Uterus (tissue), 4 donors: ENCODE results near the gene JMJD6. TPM values are rescaled to one million over a fixed set of nuclear protein-coding genes. Genes with fewer than 3 reads are reported as not detected.

Experiments used
- microRNA counts, 2 donors: library from miRNA; unstranded; fragments of <30 nt; microRNA quantifications; one replicate each; lab custom pipeline; 2016 to 2017
- microRNA-seq: library from miRNA; unstranded; fragments of <30 nt; microRNA quantifications from one replicate; pipeline ENCODE4, GENCODE V29; 2016; ENCODE audit warnings: borderline microRNAs expressed, borderline replicate concordance
- small RNA-seq: library from RNA; depleted of rRNA; stranded (forward); fragments of <200 nt; gene quantifications from one replicate; pipeline ENCODE3, GENCODE V24; 2016
- total RNA-seq, 4 donors: library from RNA; depleted of rRNA in 3 of 4; stranded (reverse); fragments of >200 nt in 3 of 4; gene quantifications; one replicate each; pipeline versions ENCODE4 v1.1.0 to v1.2.4, GENCODE V29; 2014 to 2023
- donor health status: DM: yes; HTN: yes; CAD: no.

JMJD6 gene
- total RNA-seq, 4 donors from 2014 or later: 5.9 to 40.8 (median 21.2) TPM

MicroRNAs encoded within 50 kb of the gene (microRNA counts, 767-probe panel; counts per million panel counts)
- microRNA hsa-miR-636 (lab: Ali Mortazavi, UCI): 0 counts per million in 2 donors

Small RNAs within 50 kb of the gene (microRNA-seq; reads per million reads assigned to microRNA genes)
- gene MIR636: not detected

Small RNAs within 50 kb of the gene (small RNA-seq; reads per million reads assigned to genes)
- gene AC005837.3: not detected
- gene RF02271: not detected
- not detected for gene RNU6-97P
- gene RNY4P36: not detected

Other genes with a start within 250 kb of the JMJD6 start
- 10 to 100 TPM in 2 of 4 donors, 1 to 10 TPM in 2; 3.8 to 26.1 (median 8.4) TPM for gene RHBDF2, start 225.2 kb downstream of the JMJD6 start, total RNA-seq
- gene CYGB, start 188.9 kb downstream of the JMJD6 start, total RNA-seq: 10 to 100 TPM in 2 of 4 donors, 1 to 10 TPM in 2; 7.8 to 33.2 (median 19.8) TPM
- 10 to 100 TPM in 1 of 4 donors, under 1 TPM in 2, not detected in 1; 0.26 to 13.4 (median 0.69) TPM for gene PRCD, start 186.6 kb downstream of the JMJD6 start, total RNA-seq
- 1 to 10 TPM in 2 of 4 donors, under 1 TPM in 1, not detected in 1; 0.59 to 9.5 (median 5.3) TPM for gene ST6GALNAC2, start 140.7 kb downstream of the JMJD6 start, total RNA-seq
- gene ST6GALNAC1, start 82.8 kb downstream of the JMJD6 start, total RNA-seq: 10 to 100 TPM in 1 of 4 donors, 1 to 10 TPM in 3; 1.5 to 11.8 (median 3.2) TPM
- gene MXRA7, start 15.6 kb downstream of the JMJD6 start, total RNA-seq: 100 to 1,000 TPM; 174 to 250 (median 197) TPM
- gene METTL23, start 233 bp upstream of the JMJD6 start, total RNA-seq: 10 to 100 TPM; 13.8 to 32.5 (median 21.6) TPM
- 100 to 1,000 TPM; 127 to 753 (median 167) TPM for gene SRSF2, start 10.7 kb upstream of the JMJD6 start, total RNA-seq
- gene MFSD11, start 11.5 kb upstream of the JMJD6 start, total RNA-seq: 10 to 100 TPM; 32.0 to 69.2 (median 45.2) TPM
- gene MGAT5B, start 141.8 kb upstream of the JMJD6 start, total RNA-seq: 1 to 10 TPM in 2 of 4 donors, under 1 TPM in 1, not detected in 1; 0.59 to 3.3 (median 1.5) TPM